A549 (cell line): ENCODE results near the gene SLC30A7. TPM values are rescaled to one million over a fixed set of nuclear protein-coding genes. Genes with fewer than 3 reads are reported as not detected.

ENCODE experiments used
- ATAC-seq, 2 experiments: fragments of 200-7000 bp in 1 of 2; fragments of >200 bp in 1 of 2; cut with Nextera tagmentation in 1 of 2; cut with Tn5 transposase in 1 of 2; 3 replicates each; pipeline versions ENCODE4 v1.8.0 to v1.9.1; 2018 to 2020; ENCODE audit warnings: mild to moderate bottlenecking in 1 of 2, moderate library complexity in 1 of 2
- CTCF ChIA-PET: fragments of 300-600 bp; sonication (Branson Sonifier 250); formaldehyde crosslinking; extraction: SDS; loops from one replicate; lab custom pipeline; 2021; ENCODE audit warnings: antibody characterized with exemption, inconsistent platforms; lab: Yijun Ruan, JAX
- POLR2A ChIA-PET: fragments of 350-600 bp; formaldehyde crosslinking; extraction: SDS; loops from one replicate; lab custom pipeline; 2021; ENCODE audit warnings: antibody characterized with exemption, inconsistent platforms; lab: Yijun Ruan, JAX
- DNase-seq, 2 experiments: peaks; one replicate each; pipeline versions ENCODE4 v3.0.0 to v3.0.0-alpha.2; 2011 to 2016; ENCODE audit warnings: low read depth in 1 of 2, low spot score in 1 of 2
- FAIRE-seq: peaks from 2 replicates; lab custom pipeline; 2011; peaks lifted over from hg19 to GRCh38; lab: Jason Lieb, UNC
- H3K27ac ChIP-seq, 2 experiments: fragments of >200 bp; sonication (Bioruptor Twin); formaldehyde crosslinking; 3 replicates each; pipeline ENCODE4 v1.5.1; 2016 to 2017
- H3K4me1 ChIP-seq: fragments of >200 bp; sonication (Bioruptor Twin); formaldehyde crosslinking; 3 replicates; pipeline ENCODE4 v1.6.1; 2016
- H3K4me2 ChIP-seq: fragments of >200 bp; sonication (Bioruptor Twin); formaldehyde crosslinking; 3 replicates; pipeline ENCODE4 v1.6.1; 2016
- H3K4me3 ChIP-seq: fragments of >200 bp; sonication (Bioruptor Twin); formaldehyde crosslinking; 3 replicates; pipeline ENCODE4 v1.5.1; 2016
- H3K9me3 ChIP-seq: fragments of >200 bp; sonication (Bioruptor Twin); formaldehyde crosslinking; 3 replicates; pipeline ENCODE4 v1.6.1; 2016
- BCL3 ChIP-seq: fragments of >200 bp; sonication (Bioruptor Twin); formaldehyde crosslinking; IDR thresholded peaks from 3 replicates; pipeline ENCODE4 v1.6.1; 2016
- BHLHE40 ChIP-seq: IDR thresholded peaks from 2 replicates; pipeline ENCODE4 v1.6.1; 2012; ENCODE audit warnings: low read depth, low read length, inconsistent platforms
- CHD4 ChIP-seq: fragments of 200-600 bp; sonication (generic); IDR thresholded peaks from 2 replicates; pipeline ENCODE4 v1.6.1; 2016; ENCODE audit warnings: antibody characterized with exemption, mild to moderate bottlenecking, borderline replicate concordance
- CTCF ChIP-seq: fragments of >200 bp; sonication (Bioruptor Twin); formaldehyde crosslinking; IDR thresholded peaks from 3 replicates; pipeline ENCODE4 v1.5.1; 2016
- E2F6 ChIP-seq: IDR thresholded peaks from 2 replicates; pipeline ENCODE4 v1.6.1; 2012; ENCODE audit warnings: low read depth, borderline replicate concordance
- EHF ChIP-seq: fragments of 250-450 bp; sonication (Bioruptor Pico); IDR thresholded peaks from 2 replicates; pipeline ENCODE4 v1.5.0; 2020; ENCODE audit warnings: mild to moderate bottlenecking
- EHMT2 ChIP-seq: fragments of 200-600 bp; sonication (generic); IDR thresholded peaks from 2 replicates; pipeline ENCODE4 v1.6.1; 2016; ENCODE audit warnings: antibody characterized with exemption, low read depth, mild to moderate bottlenecking, moderate library complexity
- ESRRA ChIP-seq: fragments of 150-350 bp; IDR thresholded peaks from 2 replicates; pipeline ENCODE4 v1.6.1; 2014; ENCODE audit warnings: mild to moderate bottlenecking, low read length, borderline replicate concordance
- FOSB ChIP-seq: fragments of 250-450 bp; sonication (Bioruptor Pico); IDR thresholded peaks from 2 replicates; pipeline ENCODE4 v1.5.0; 2020; ENCODE audit warnings: mild to moderate bottlenecking, moderate library complexity
- HDAC2 ChIP-seq: fragments of 200-600 bp; sonication (generic); IDR thresholded peaks from 2 replicates; pipeline ENCODE4 v1.6.1; 2016
- HMGXB4 ChIP-seq: fragments of 250-450 bp; sonication (Bioruptor Pico); IDR thresholded peaks from 2 replicates; pipeline ENCODE4 v1.5.0; 2021; ENCODE audit warnings: mild to moderate bottlenecking, moderate library complexity, borderline replicate concordance
- HOXA7 ChIP-seq: fragments of 250-450 bp; sonication (Bioruptor Pico); IDR thresholded peaks from 2 replicates; pipeline ENCODE4 v1.5.0; 2020; ENCODE audit warnings: mild to moderate bottlenecking, moderate library complexity
- HOXB5 ChIP-seq: fragments of 250-450 bp; sonication (Bioruptor Pico); IDR thresholded peaks from 2 replicates; pipeline ENCODE4 v1.5.0; 2020; ENCODE audit warnings: mild to moderate bottlenecking, moderate library complexity
- JUN ChIP-seq, 2 experiments: fragments of >200 bp; sonication (Bioruptor Twin); formaldehyde crosslinking; IDR thresholded peaks; 2 replicates in 1 of 2; 3 replicates in 1 of 2; pipeline ENCODE4 v1.6.1; 2016 to 2017
- JUNB ChIP-seq: fragments of >200 bp; sonication (Bioruptor Twin); formaldehyde crosslinking; IDR thresholded peaks from 2 replicates; pipeline ENCODE4 v1.6.1; 2016
- MAZ ChIP-seq: fragments of 150-350 bp; IDR thresholded peaks from 2 replicates; pipeline ENCODE4 v1.6.1; 2014; ENCODE audit warnings: antibody characterized with exemption, low read depth, low read length, borderline replicate concordance
- MYC ChIP-seq: IDR thresholded peaks from 2 replicates; pipeline ENCODE4 v1.6.1; 2012; ENCODE audit warnings: mild to moderate bottlenecking, inconsistent platforms, low read length, improper control_type of control experiment, borderline replicate concordance
- NPAS2 ChIP-seq: fragments of 250-450 bp; sonication (Bioruptor Pico); IDR thresholded peaks from 2 replicates; pipeline ENCODE4 v1.8.0; 2022; ENCODE audit warnings: mild to moderate bottlenecking, moderate library complexity, borderline replicate concordance
- NR3C1 ChIP-seq: fragments of >200 bp; sonication (Bioruptor Twin); formaldehyde crosslinking; IDR thresholded peaks from 3 replicates; pipeline ENCODE4 v1.6.1; 2017
- POLR2A ChIP-seq: IDR thresholded peaks from 2 replicates; pipeline ENCODE4 v1.6.1; 2012; ENCODE audit warnings: mild to moderate bottlenecking, low read length
- RAD21 ChIP-seq, 2 experiments: fragments of >200 bp in 1 of 2; sonication (Bioruptor Twin) in 1 of 2; formaldehyde crosslinking in 1 of 2; IDR thresholded peaks in 1 of 2; conservative IDR thresholded peaks in 1 of 2; 2 replicates in 1 of 2; 3 replicates in 1 of 2; pipeline ENCODE4 v1.6.1; 2012 to 2018; ENCODE audit warnings: inconsistent platforms in 1 of 2
- RFX5 ChIP-seq: fragments of 450-650 bp; IDR thresholded peaks from 2 replicates; pipeline ENCODE4 v1.7.1; 2014; ENCODE audit warnings: antibody characterized with exemption, mild to moderate bottlenecking, moderate library complexity
- RNF2 ChIP-seq: fragments of 200-600 bp; sonication (generic); IDR thresholded peaks from 2 replicates; pipeline ENCODE4 v1.6.1; 2016; ENCODE audit warnings: low read depth, mild to moderate bottlenecking, antibody characterized with exemption, moderate library complexity, borderline replicate concordance
- SREBF2 ChIP-seq: fragments of 450-650 bp; IDR thresholded peaks from 2 replicates; pipeline ENCODE4 v1.6.1; 2014; ENCODE audit warnings: mild to moderate bottlenecking, moderate library complexity
- ZC3H11A ChIP-seq: fragments of 450-650 bp; IDR thresholded peaks from 2 replicates; pipeline ENCODE4 v1.6.1; 2014; ENCODE audit warnings: antibody characterized with exemption, mild to moderate bottlenecking
- ZFP36 ChIP-seq: fragments of 450-650 bp; IDR thresholded peaks from 2 replicates; pipeline ENCODE4 v1.6.1; 2014; ENCODE audit warnings: borderline replicate concordance; ENCODE audit not compliant: partially characterized antibody
- ZNF302 ChIP-seq: fragments of 250-450 bp; sonication (Bioruptor Pico); IDR thresholded peaks from 2 replicates; pipeline ENCODE4 v1.9.0; 2021; ENCODE audit warnings: inconsistent platforms, mild to moderate bottlenecking, moderate library complexity
- WGBS: methylation state at CpG from one replicate; pipeline ENCODE4 v1.1.6; 2017; ENCODE audit errors: missing lambda C conversion rate; 5-methylcytosine and 5-hydroxymethylcytosine counted together
- polyA plus RNA-seq, 4 experiments: library from polyadenylated mRNA; depleted of rRNA in 3 of 4; stranded (reverse); fragments of >200 nt; fragmentation: RNase III in 1 of 4; extraction: RNeasy Plus Mini Kit Qiagen cat#74134 plus additional on column Dnase treatment in 1 of 4; gene quantifications; 2 replicates in 3 of 4; 3 replicates in 1 of 4; pipeline ENCODE4 v1.2.3, GENCODE V29; 2011 to 2017

The SLC30A7 gene
- polyA plus RNA-seq, 2 of the 4 experiments (the other 2 are of a cell fraction): 4.3 to 9.6 TPM

- Histone ChIP-seq H3K4me2 (no peak overlapping the region), H3K9me3 (no peaks in the 10 kb centered on the region), H3K4me1 (no peaks in the 10 kb centered on the region), H3K27ac (no peak overlapping the region)
- DNase-seq (no peak), ATAC-seq (no peak), FAIRE-seq (no peak)
- ChIA-PET CTCF (interaction anchor here (1.2 kb wide), 1 partner anchor 268 kb away, joined by 4 read pairs; no protein-coding TSS in a partner anchor), POLR2A (no interaction called here)
- 62% methylated on average over 2 of the region's 2 CpGs for WGBS
- TF ChIP-seq SREBF2 (no peak), EHF (CRISPR knock-in tag) (no peak), ZFP36 (no peak), MYC (no peak), BHLHE40 (no peak), EHMT2 (no peak), RAD21 (conservative IDR thresholded peaks at IDR 0.05 in 1 of 2, IDR thresholded peaks at IDR 0.05 in 1 of 2) (no peak), RNF2 (no peak), ZC3H11A (no peak), HMGXB4 (CRISPR knock-in tag) (no peak), RFX5 (no peak), MAZ (no peak), CTCF (no peak), BCL3 (no peak), NR3C1 (no peak), ZNF302 (CRISPR knock-in tag) (no peak), ESRRA (no peak)
- TF ChIP-seq, all 56 proteins: peak for 0
- no peak overlapping the region for H3K4me3 ChIP-seq
Measured at GRCh38 chr1:100874433-100874832, 21.5 kb upstream of the SLC30A7 start.

- no peak for DNase-seq
- ChIA-PET CTCF (interaction anchor here (1.0 kb wide), 1 partner anchor 9 kb away, joined by 4 read pairs; no protein-coding TSS in a partner anchor), POLR2A (no interaction called here)
- H3K4me3 ChIP-seq: no peak overlapping the region
- FAIRE-seq: no peak
- WGBS: 82% methylated on average over 3 of the region's 3 CpGs
- no peak for TF ChIP-seq JUNB
- TF ChIP-seq HDAC2: no peak
- TF ChIP-seq HOXB5 (CRISPR knock-in tag): no peak
- no peak for TF ChIP-seq EHF (CRISPR knock-in tag)
- no peak for TF ChIP-seq CHD4
- no peak for TF ChIP-seq HOXA7 (CRISPR knock-in tag)
- no peak for TF ChIP-seq POLR2A
- TF ChIP-seq SREBF2: no peak
- TF ChIP-seq FOSB (CRISPR knock-in tag): no peak
- TF ChIP-seq JUN (IDR thresholded peaks at IDR 0.05): no peak
- TF ChIP-seq CTCF: no peak
- no peak for TF ChIP-seq NPAS2 (CRISPR knock-in tag)
- TF ChIP-seq E2F6: no peak
- no peaks in the 10 kb centered on the region for H3K4me1 ChIP-seq
- H3K27ac ChIP-seq: no peak overlapping the region
- no peak for ATAC-seq
- H3K4me2 ChIP-seq: no peak overlapping the region
- H3K9me3 ChIP-seq: no peaks in the 10 kb centered on the region
Measured at GRCh38 chr1:100875228-100875627, 20.7 kb upstream of the SLC30A7 start.
